IPS DF 4.7 (cell line): ENCODE results near the gene NAP1L4.
A peak's percentile ranks its signal among the peaks of the same experiment; 100 is the strongest.
"Not testable (repeated sequence)": the region's sequence is repeated elsewhere in the genome, so short reads cannot be mapped to it uniquely, and the experiment has no call there.

ENCODE experiments used
- DNase-seq: peaks from one replicate; pipeline ENCODE4 v3.0.0-alpha.2; 2013; ENCODE audit warnings: low spot score; ENCODE audit errors: extremely low read depth

NAP1L4 gene

DNA sequence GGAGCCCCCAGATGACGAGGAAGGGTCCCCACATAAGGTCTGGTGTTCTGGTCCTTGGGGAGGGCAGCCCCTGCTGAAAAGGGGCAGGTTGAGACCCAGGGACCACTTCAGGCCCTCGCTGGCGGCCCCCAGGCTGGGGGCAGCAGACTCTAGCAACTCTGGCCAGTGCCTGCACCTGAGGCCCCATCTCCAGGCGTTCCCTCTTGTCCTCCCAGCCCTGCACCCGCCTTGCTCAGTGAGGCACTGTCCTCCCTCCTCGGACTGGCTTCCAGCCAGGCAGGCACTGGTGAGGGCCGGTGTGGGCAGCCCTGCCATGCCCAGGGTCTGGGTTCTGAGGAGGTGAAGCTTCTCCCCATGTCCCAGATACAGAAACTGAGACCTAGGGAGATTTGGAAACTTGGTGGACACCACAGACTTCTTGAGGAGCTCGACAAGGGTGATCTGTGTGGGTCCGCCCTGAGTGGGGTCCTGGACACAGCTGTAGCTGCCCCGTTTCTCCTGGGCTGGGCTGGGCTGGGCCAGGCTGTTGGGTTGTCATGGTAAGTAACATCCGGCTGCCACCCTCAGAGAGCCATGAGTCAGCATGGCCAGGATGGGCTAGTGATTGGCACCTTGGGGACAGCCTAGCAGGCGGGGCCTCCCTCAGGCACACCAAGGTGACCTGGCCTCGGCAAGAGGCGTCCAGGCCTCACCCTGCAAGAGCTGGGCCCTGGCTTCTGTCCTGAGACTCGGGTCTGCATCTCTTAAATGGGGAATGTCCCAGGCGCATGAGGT lies 51.8 kb downstream of the NAP1L4 start:
- DNase-seq, result no peak

DNA sequence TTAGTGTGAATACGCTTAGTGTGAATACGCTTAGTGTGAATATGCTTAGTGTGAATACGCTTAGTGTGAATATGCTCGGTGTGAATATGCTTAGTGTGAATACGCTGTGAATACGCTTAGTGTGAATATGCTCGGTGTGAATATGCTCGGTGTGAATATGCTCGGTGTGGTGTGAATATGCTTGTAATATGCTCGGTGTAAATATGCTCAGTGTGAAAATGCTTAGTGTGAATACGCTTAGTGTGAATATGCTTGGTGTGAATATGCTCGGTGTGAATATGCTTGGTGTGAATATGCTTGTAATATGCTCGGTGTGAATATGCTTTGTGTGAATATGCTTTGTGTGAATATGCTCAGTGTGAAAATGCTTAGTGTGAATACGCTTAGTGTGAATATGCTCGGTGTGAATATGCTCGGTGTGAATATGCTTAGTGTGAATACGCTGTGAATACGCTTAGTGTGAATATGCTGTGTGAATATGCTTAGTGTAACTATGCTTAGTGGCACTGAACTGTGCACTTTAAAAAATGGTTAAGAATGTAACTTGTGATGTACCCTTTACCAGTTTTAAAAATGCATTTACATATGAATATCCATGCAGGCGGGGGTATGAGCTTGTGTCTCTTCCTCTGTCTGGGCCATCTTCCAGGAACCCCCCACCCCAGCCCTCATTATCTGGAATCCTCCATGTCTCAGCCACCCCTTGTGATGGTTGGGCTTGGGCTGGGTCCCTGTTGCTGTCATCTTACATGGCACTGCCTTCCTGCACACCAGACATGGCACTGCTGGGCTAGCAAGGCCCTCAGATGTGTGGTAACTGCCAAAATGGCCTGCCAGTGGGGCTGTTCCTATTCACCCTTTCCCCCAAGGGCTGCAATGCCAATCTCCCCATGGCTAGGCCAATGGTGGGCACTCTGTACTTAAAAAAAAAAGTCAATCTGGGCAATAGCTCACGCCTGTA lies 53.4 kb downstream of the NAP1L4 start:
- DNase-seq, result not testable (repeated sequence)

DNA sequence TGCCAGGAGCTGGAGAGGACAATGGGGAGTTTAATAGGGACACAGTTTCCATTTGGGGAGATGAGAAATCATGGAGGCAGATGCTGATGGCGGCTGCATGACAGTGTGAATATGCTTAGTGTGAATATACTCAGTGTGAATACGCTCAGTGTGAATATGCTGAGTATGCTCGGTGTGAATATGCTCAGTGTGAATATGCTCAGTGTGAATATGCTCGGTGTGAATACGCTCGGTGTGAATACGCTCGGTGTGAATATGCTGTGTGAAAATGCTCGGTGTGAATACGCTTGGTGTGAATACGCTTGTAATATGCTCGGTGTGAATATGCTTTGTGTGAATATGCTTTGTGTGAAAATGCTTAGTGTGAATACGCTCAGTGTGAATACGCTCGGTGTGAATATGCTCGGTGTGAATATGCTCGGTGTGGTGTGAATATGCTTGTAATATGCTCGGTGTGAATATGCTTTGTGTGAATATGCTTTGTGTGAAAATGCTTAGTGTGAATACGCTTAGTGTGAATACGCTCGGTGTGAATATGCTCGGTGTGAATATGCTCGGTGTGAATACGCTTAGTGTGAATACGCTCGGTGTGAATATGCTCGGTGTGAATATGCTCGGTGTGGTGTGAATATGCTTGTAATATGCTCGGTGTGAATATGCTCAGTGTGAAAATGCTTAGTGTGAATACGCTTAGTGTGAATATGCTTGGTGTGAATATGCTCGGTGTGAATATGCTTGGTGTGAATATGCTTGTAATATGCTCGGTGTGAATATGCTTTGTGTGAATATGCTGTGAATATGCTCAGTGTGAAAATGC lies 54.3 kb downstream of the NAP1L4 start:
- DNase-seq, result not testable (repeated sequence)

DNA sequence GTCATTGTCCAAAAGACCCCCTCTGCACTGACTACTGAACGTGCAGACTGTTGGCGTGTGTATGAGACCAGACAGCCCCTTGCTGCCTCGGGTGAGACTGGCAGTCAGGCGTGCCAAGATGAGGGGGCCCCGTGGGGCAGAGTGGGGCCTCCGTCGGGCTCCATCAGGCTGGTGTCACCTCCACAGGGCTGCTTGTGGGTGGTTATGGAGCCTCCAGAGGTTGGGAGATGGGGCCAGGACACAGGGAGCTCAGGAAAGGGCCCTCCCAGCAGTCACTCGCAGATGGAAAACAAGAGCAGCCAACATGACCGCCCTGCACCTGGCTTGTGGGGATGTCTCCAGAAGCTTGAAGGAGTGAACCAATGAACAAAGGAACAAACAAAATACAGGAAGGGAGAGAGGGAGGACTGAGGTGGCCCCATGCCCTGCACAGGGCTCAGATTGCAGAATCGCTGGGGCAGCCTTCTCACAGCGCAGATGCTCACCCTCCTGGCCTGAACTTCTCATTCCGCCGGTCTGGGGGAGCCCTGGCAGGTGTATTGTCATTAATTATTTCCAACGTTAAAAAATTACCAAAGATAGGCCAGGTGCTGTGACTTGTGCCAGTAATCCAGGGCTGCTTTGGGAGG lies 57.4 kb downstream of the NAP1L4 start:
- DNase-seq, result no peak

DNA sequence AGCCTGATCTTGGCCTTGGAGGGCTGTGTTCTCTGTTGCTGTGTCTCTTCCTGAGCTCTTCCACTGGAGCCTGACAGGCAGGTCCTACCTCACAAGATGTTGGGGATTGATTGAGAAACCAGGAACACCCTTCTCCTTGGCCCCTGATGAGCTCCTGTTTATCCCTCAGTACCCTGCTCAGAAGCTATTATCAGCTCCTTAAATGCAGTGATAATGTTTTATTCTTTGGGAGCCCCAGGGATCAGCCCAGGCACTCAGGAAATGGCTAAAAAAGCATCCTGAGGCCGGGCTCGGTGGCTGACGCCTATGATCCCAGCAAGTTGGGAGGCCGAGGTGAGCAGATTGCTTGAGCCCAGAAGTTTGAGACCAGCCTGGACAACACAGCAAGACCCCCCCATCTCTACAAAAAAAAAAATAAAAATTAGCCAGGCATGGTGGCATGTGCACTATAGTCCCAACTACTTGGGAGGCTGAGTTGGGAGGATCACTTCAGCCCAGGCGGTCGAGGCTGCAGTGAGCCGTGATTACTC lies 58.0 kb downstream of the NAP1L4 start:
- no peak for DNase-seq

DNA sequence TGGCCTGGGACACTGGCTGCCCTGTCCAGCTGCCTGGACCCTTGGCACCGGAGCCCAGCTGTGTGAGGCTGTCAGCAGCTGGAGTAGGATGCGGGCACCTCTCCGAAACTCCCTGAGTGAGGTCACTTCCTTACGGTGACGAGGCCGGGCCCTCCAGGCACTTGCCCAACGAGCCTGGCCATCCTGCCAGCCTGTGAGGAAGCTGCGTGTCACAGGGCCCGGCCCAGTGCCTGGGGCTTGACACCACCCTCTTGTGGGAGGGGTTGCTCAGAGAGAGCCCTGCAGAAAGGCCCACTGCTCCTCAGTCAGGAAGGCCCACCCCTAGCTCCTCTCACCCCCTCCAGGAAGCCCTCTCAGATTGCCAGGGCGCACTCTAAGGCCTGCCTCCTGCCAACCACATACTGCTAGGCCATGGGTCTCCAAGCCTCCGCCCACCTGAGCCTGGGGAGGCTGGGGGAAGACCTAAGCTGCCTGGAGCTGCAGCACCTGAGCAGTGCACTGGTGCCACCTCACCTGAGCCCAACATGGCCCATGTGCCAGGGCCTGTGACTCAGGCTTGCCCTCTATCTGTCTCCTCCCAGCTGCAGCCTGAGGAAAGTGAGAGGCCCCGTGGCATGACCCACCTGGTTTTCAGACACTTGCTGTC lies 58.6 kb downstream of the NAP1L4 start:
- DNase-seq, result no peak

DNA sequence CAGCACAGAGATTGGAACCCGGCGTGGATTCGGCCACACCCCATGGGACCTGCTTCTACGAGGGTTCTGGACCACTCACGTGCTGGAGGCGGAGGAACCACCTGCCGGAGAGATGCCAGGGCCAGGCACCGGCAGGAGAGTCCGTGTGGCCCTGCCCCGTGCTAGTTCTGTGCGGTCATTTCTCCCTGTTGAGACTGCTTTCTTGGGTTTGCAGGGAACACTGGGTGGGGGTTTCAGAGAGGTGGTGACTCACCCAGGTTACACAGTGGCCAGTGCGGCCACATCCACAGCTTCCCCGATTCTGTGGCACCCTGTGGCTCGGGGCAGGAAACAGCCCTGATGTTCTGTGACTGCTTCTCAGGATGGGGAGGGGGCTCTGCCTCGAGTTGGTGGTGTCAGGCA lies 59.3 kb downstream of the NAP1L4 start:
- no peak for DNase-seq

DNA sequence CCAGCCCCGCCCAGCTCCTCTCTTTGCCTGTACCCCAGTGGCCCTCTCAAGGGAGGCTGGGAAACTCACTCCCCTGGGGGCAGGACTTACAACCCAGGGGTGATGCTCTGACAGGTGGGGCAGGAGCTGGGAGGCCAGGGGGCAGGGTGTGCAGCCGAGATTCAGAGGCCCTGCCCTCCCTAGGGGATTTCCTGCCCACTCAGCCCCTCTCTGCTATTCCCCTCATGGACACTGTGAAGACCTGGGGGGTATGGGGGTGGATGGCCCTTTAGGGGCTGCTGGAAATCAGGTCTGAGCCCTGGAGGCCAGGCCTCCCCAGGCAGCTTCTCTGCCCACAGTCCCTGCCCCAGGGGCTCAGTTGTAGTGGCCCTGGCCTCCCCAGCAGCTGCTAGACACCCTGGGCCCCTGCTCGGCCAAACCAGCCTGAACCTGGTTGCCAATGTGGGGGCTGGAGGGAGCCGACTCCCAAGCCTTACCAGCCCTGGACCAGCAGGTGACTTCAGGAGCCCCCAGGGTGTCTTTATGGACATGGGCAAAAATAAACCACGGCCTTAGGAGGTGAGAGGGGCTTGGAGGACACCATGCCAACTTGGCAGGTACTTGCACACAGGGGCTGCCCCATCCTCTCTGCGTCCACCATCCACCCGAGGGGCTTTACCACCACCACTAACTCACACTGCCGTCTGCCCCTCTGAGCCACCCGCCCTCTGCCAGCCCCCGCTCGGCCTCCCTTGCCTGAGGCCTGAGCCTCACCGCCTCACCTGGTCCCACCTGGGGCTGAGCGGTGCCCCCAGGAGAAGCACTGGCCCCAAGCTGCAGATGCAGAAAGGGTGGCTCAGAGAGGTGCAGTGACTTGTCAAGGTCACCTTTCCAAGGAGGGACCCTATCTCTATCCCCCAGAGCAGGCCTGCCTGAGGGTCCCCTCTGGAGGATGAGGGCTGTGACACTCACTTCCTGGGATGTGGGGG lies 60.1 kb downstream of the NAP1L4 start:
- no peak for DNase-seq

DNA sequence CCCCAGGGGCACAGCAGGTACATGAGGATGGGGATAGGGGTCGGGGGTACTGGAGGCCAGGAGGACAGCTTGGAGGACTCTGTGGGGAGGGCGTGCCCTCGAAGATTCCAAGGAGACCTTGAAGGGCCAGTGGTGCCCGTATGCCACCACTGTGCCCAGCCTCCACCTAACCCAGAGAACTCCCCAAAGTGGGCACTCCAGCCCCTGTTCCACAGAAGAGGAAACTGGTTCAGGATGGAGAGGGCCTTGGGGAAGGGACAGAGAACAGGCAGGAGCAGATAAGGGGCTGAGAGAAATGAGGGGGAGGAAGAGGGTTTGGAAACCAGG lies 60.7 kb downstream of the NAP1L4 start:
- no peak for DNase-seq

DNA sequence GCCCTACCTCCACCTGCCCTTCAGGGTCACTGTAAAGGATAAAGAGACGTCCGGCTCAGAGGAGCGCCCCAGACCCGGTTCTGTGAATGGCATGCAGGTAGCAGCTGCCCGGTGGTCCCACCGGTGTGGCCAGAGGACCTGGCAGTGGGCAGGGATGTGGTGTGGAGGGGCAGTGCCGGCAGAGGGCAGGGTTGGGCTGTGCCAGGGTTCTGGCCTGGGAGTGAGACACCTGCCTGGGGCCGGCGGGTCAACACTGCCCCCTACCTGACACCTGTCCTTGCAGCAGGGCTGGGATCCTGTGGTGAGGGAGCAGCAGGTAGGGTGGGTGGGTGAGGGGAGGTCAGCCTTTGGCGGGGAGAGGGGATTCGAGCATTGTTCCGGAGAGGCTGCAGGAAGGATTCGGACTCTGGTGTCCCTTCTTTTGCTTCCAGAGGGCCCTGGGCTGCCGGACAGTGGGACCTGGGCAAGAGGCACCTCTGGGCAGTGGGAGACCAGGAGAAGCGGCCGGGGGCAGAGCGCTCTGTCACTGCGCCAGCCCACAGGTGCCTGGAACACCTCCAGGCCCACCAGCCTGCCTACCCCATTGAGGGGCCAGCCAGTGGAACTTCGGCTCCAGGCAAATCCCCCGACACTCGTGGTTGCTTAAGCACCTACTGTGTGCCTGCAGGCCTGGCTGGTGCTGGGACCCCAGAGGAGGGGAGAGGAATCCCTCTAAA lies 61.3 kb downstream of the NAP1L4 start:
- DNase-seq, result peak; percentile 69

DNA sequence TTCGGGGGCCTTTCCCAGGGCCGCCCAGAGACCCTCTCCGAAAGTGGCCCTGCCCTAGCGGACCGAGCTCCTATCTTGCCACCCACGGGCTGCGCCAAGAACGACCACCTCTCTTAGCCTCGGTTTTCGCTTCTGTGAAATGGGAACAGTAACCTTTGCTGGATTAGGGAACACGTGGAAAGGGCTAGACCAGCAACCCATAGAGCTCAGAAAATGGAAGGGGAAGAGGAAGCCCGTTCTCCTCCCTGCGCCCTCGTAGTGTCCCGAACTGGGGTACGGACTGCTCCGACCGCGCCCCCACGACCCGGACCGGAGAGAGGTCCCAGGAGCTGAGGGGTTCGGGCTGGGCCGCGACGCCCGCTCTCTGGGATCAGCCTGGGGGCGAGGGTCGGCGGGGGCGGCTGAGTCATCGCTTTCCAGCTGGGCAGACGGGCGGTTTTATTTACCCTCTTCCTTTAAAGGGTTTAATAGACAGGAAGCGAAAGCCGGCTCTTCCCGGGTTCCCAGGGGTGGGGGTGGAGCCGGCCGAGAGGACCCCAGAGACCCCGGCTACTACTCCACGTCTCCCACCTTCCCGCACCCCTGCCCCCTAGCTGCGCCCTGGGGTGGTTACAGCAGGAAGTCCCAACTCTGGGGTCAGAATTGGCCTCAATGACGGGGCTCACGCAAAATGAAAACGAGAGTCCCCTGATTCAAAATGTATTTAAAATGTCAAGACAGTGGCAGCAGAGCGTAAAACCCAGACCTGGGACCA lies 62.0 kb downstream of the NAP1L4 start:
- no peak for DNase-seq

DNA sequence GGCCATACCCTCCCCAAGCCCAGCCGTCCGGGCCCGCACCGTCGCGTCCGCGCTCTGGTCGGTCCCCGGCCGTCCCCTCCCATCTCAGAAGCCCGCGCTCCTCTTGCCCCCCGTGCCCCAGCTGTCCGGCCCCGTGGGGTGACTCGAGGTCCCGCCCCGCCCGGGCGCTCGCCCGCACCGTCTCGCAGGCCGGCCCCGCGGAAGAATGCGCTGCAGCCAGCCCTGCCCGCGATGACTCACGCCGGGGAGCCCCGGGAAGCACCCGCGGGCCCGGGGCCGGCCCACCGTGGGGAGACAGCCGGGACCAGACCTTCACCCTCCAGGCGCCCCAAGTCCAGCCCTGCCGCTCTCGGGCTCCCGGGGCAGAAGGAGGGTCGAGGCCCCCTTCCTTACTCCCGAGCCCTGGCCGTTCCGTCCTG lies 62.6 kb downstream of the NAP1L4 start:
- no peak for DNase-seq

DNA sequence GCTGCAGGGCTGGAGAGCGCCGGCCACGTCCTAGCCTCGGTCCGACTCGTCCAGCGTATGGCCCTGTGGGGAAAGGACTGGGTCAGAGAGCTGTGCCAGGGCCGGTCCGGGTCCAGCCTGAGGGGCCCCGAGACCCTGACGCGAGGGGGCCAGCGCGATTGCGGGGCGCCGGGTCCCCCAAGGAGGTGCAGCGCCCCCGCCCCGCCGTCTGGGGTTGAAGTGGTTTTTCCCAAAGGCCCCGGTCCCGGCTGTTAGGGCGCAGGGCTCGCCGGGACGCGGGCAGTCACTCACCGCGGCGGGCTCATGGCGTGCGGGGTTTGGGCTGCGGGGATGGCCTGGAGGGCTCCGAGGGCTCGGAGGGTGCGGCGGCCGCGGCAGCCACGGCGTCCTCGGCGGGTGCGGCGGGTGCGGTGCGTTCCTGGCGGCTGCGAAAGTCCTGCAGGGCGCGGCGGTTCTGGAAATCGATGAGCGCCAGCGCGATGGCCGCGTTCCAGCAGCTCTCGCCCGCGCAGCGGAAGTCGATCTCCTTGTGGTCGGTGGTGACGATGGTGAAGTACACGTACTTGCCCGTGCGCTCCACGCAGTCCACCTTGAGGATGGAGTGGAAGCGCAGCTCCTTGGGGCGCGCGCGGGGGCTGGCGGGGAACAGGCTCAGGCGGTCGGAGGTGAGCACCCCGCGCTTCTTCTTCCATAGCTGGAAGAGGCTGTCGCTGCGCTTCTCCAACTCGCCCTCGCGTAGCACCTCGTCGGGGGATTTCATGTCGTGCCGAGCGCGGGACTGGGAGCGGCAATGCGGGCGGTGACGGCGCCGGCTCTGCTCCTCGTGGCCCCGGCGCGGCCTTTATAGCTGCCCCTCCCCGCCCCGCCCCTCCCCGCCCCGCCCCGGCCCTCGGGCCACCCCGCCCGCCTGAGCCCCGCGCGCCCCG lies 63.3 kb downstream of the NAP1L4 start, which contains the start of gene PHLDA2:
TSS of gene PHLDA2 (minus strand) at position 816 of the 926 bp plus-strand sequence. CDS start at position 760, 56 bp downstream.
- no peak for DNase-seq

DNA sequence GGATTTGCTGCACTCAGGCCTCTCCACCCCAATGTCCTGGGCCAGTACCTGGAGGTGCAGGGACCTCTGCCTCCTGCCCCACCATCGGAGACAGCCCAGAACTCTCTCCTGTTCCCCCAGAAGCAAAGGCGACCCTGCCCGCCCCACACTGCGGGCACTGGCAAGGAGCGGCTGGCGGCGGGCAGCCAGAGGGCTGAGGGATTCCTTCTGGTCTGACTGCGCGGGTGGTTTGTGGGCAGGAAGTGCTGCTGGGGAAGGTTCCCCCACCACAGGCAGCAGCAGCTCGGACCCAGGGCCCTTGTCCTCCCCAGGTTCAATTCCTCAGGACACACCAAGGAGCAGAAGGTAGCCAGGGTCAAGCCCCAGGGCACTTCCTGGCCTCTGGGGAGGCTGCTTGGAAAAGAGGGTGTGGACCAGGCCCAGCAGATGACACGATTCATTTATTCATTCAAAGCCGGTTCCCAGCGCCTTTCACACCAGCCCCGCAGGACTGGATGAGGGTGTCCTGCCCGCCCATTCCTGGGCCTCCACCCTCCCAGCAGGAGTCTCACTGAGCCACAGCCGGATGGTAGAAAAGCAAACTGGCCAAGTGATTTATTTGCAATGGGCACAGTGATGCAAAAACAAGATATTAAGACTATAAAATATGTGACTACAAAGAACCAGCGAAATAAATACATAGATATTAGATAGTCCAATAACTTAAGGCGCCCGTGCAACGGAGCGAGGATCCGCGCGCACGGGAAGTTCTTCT lies 64.1 kb downstream of the NAP1L4 start:
- no peak for DNase-seq

DNA sequence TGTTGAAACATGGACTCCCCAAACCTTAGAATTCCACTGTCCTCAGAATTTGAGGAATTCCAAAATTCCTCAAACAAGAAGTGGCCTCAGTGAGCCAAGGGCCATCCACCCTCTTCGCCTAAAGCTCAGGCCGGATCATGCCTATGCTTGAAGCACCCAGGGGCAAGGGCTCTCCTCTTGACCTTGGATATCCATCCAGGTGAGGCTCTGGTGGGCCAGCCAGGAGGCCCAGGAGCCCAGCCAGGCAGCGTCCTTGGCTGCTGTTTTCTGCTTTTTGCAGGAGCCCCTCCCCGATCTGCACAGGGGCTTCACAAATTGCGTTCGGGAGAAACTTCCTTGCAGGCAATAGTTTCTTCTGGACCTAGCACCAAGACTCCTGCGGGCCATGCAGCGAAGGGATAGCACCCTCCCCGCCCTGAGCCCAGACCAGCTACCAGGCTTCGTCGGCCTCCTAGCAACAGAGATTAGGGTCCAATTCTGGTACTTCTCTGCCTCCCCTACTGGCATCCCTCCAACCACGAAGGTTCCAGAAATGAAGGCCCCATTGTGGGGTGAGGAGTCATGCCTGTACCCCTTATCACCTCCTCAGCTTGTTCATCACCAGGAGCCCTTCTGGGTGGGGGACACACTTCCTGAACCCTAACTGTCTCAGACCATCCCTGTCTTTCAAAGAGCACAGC lies 64.9 kb downstream of the NAP1L4 start:
- DNase-seq, result no peak
